ENCODE measurements around the gene PLEKHG4. TPM values are rescaled to one million over a fixed set of nuclear protein-coding genes. Genes with fewer than 3 reads are reported as not detected.
A peak's percentile ranks its signal among the peaks of the same experiment; 100 is the strongest.

The PLEKHG4 gene
- total RNA-seq, 4 donors from 2014 or later: 6.8 to 45.3 (median 17.1) TPM

GRCh38 chr16:67312719-67313118, 33.4 kb downstream of the PLEKHG4 start:
- Histone ChIP-seq H3K27ac (peak overlapping the region; percentile 72 to 78), H3K4me3 (no peak overlapping the region), H3K36me3 (no peaks in the 10 kb centered on the region), H3K9me3 (no peaks in the 10 kb centered on the region), H3K4me1 (no peaks in the 10 kb centered on the region), H3K27me3 (no peaks in the 10 kb centered on the region)
- intact Hi-C loops (cut with DNase I; ENCODE audit: low total_unique reads): no loop called here
- TF ChIP-seq, protein P1, sequence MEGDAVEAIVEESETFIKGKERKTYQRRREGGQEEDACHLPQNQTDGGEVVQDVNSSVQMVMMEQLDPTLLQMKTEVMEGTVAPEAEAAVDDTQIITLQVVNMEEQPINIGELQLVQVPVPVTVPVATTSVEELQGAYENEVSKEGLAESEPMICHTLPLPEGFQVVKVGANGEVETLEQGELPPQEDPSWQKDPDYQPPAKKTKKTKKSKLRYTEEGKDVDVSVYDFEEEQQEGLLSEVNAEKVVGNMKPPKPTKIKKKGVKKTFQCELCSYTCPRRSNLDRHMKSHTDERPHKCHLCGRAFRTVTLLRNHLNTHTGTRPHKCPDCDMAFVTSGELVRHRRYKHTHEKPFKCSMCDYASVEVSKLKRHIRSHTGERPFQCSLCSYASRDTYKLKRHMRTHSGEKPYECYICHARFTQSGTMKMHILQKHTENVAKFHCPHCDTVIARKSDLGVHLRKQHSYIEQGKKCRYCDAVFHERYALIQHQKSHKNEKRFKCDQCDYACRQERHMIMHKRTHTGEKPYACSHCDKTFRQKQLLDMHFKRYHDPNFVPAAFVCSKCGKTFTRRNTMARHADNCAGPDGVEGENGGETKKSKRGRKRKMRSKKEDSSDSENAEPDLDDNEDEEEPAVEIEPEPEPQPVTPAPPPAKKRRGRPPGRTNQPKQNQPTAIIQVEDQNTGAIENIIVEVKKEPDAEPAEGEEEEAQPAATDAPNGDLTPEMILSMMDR (IDR thresholded peaks at IDR 0.05): no peak
- TF ChIP-seq POLR2A (IDR thresholded peaks at IDR 0.05): no peak
- no peak for DNase-seq

GRCh38 chr16:67317853-67318252, 38.5 kb downstream of the PLEKHG4 start:
- TF ChIP-seq POLR2A (IDR thresholded peaks at IDR 0.05): no peak
- TF ChIP-seq, protein P1 (IDR thresholded peaks at IDR 0.05): no peak
- H3K27me3 ChIP-seq: no peaks in the 10 kb centered on the region
- DNase-seq: no peak
- intact Hi-C loops (cut with DNase I; ENCODE audit: low total_unique reads): no loop called here
- H3K4me1 ChIP-seq: no peaks in the 10 kb centered on the region
- no peak overlapping the region for H3K4me3 ChIP-seq
- H3K9me3 ChIP-seq: no peaks in the 10 kb centered on the region
- H3K36me3 ChIP-seq: no peaks in the 10 kb centered on the region
- no peak overlapping the region for H3K27ac ChIP-seq

- intact Hi-C loops (cut with DNase I; ENCODE audit: low total_unique reads): no loop called here
- no peak for DNase-seq
- peak overlapping the region; percentile 49 to 56 for H3K27ac ChIP-seq
- H3K4me1 ChIP-seq: no peaks in the 10 kb centered on the region
- H3K9me3 ChIP-seq: no peaks in the 10 kb centered on the region
- H3K4me3 ChIP-seq: peak overlapping the region; percentile 24 to 50
- H3K27me3 ChIP-seq: no peaks in the 10 kb centered on the region
- no peak for TF ChIP-seq POLR2A (IDR thresholded peaks at IDR 0.05)
- TF ChIP-seq, protein P1 (IDR thresholded peaks at IDR 0.05): no peak
- H3K36me3 ChIP-seq: no peaks in the 10 kb centered on the region
These were observed 46.8 kb downstream of the PLEKHG4 start for GRCh38 chr16:67326115-67326471.

DNA sequence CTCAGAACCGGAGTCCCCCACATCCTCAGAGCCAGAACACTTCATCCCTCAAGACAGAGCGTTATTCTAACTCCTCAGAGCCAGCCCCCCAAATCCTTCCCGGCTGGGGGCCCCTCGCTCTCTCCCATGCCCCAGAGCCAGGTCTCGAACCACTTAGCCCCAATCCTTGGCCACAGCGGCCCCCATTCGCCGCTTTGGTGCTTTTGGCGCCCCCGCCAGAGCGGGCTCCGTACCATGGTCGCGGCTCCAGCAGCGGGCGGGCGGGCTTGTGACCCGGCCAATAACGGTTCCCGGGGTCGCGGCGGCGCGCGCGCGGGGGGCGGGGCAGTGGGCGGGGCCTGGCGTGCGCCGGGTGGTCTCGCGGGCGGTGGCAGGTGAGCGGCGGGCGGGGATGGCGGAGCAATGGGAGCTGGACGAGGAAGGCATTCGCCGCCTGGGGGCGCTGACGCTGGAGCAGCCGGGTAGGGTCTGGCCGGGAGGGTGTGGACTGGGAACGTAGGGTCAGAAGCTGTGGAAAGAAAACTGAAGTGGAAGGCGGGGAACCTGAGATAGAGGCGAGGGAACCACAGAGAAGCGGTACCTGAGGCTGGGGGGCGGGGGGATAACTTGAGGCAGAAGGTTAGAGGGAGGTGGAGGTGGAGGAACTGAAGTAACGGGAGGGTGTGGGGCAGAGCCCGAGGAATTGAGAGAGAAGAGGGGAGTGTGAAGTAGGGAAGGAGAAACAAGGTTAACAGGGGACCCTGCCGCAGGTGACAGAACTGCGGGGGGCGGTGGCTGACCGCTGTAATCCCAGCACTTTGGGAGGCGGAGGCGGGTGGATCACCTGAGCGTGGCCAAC, 47.4 kb downstream of the PLEKHG4 start, which contains the start of the genes KCTD19 and LRRC36:
KCTD19 (minus strand) TSS at position 270 of the 838 bp plus-strand sequence; CDS start at position 236, 34 bp downstream.
LRRC36 (plus strand) TSS at position 344 of the 838 bp plus-strand sequence; CDS start at position 392, 48 bp downstream.
- Histone ChIP-seq H3K36me3 (no peaks in the 10 kb centered on the region), H3K4me3 (peak within 1 kb of the TSS; percentile 24 to 50), H3K4me1 (no peaks in the 10 kb centered on the region), H3K27me3 (no peaks in the 10 kb centered on the region), H3K27ac (peak within 1 kb of the TSS; percentile 49 to 56), H3K9me3 (no peaks in the 10 kb centered on the region)
- TF ChIP-seq POLR2A (IDR thresholded peaks at IDR 0.05): no peak
- TF ChIP-seq, protein P1 (IDR thresholded peaks at IDR 0.05): peak; percentile 18 to 53 (median 43)
- intact Hi-C loops (cut with DNase I; ENCODE audit: low total_unique reads): no loop called here
- peak; percentile 55 for DNase-seq

DNA sequence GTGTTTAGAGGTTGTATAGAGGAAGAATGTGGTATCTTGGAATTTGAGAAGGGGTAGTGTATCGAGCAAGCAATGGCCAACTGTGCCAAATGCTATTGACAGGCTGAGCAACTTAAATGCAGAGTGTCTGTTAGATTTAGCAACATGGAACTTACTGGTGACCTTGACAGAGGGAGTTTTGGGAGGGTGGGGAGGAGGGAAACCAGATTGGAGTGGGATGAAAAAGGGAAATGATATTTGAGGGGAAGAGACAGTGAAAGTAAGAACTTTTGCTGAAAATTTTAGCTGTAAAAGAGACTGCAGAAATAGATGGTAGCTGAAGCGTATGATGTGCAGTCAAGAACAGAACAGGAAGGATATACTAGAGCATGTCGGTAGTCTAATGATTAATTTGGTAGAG, 48.4 kb downstream of the PLEKHG4 start:
- H3K27me3 ChIP-seq: no peaks in the 10 kb centered on the region
- intact Hi-C loops (cut with DNase I; ENCODE audit: low total_unique reads): no loop called here
- H3K4me3 ChIP-seq: no peak overlapping the region
- no peak for DNase-seq
- no peaks in the 10 kb centered on the region for H3K9me3 ChIP-seq
- no peak overlapping the region for H3K27ac ChIP-seq
- TF ChIP-seq POLR2A (IDR thresholded peaks at IDR 0.05): no peak
- TF ChIP-seq, protein P1 (IDR thresholded peaks at IDR 0.05): no peak
- H3K36me3 ChIP-seq: no peaks in the 10 kb centered on the region
- no peaks in the 10 kb centered on the region for H3K4me1 ChIP-seq

Measured in uterus (tissue), 4 donors.